ENCODE measurements around the gene MARCHF9.

MARCHF9 gene

GRCh38 chr12:57723630-57723962 lies 31.3 kb upstream of the MARCHF9 start:
- TF ChIP-seq CTCF (IDR thresholded peaks at IDR 0.05) = no peak

- no peak for TF ChIP-seq CTCF (IDR thresholded peaks at IDR 0.05)
Observed at GRCh38 chr12:57724003-57724935, 30.6 kb upstream of the MARCHF9 start.

GRCh38 chr12:57724936-57725740 lies 29.8 kb upstream of the MARCHF9 start:
- no peak for TF ChIP-seq CTCF (IDR thresholded peaks at IDR 0.05)

- TF ChIP-seq CTCF (IDR thresholded peaks at IDR 0.05) = no peak
Observed at GRCh38 chr12:57725851-57726150, 29.1 kb upstream of the MARCHF9 start.

- peak; percentile 86 for TF ChIP-seq CTCF (IDR thresholded peaks at IDR 0.05)
Observed at GRCh38 chr12:57726151-57726883, 28.6 kb upstream of the MARCHF9 start.

- TF ChIP-seq CTCF (IDR thresholded peaks at IDR 0.05) = no peak
Observed at GRCh38 chr12:57726884-57727757, 27.8 kb upstream of the MARCHF9 start.

All from LNCAP (cell line).